ENCODE data around the gene GIT1.
"Not testable (repeated sequence)": the region's sequence is repeated elsewhere in the genome, so short reads cannot be mapped to it uniquely, and the experiment has no call there.

The GIT1 gene

GRCh38 chr17:29567554-29568330 lies 21.7 kb downstream of the GIT1 start:
- DNase-seq (ENCODE audit: low read depth in 2 of 2), result peak; percentile 53 to 71

GRCh38 chr17:29567304-29567553 lies 22.2 kb downstream of the GIT1 start:
- DNase-seq (ENCODE audit: low read depth in 2 of 2), result no peak

- DNase-seq (ENCODE audit: low read depth in 2 of 2), result peak in 1 of 2 donors; percentile 53
These were observed 22.8 kb downstream of the GIT1 start, which contains the start of gene ABHD15 for GRCh38 chr17:29566473-29567303. Gene ABHD15 (minus strand): TSS chr17:29567037. CDS start chr17:29566966, 71 bp downstream.

- DNase-seq (ENCODE audit: low read depth in 2 of 2), result peak in 1 of 2 donors; percentile 45
These were observed 23.6 kb downstream of the GIT1 start for GRCh38 chr17:29565643-29566472.

- DNase-seq (ENCODE audit: low read depth in 2 of 2), result no peak
These were observed 25.6 kb downstream of the GIT1 start for GRCh38 chr17:29563816-29564215.

- DNase-seq (ENCODE audit: low read depth in 2 of 2), result no peak
These were observed 26.8 kb downstream of the GIT1 start for GRCh38 chr17:29562615-29563014.

- no peak for DNase-seq (ENCODE audit: low read depth in 2 of 2)
These were observed 27.6 kb downstream of the GIT1 start for GRCh38 chr17:29561554-29562517.

- no peak for DNase-seq (ENCODE audit: low read depth in 2 of 2)
These were observed 29.1 kb downstream of the GIT1 start for GRCh38 chr17:29560316-29560715.

- no peak for DNase-seq (ENCODE audit: low read depth in 2 of 2)
These were observed 29.8 kb downstream of the GIT1 start for GRCh38 chr17:29559640-29560039.

GRCh38 chr17:29558139-29558538 lies 31.3 kb downstream of the GIT1 start:
- not testable (repeated sequence) for DNase-seq (ENCODE audit: low read depth in 2 of 2)

GRCh38 chr17:29557739-29558116 lies 31.7 kb downstream of the GIT1 start:
- no peak for DNase-seq (ENCODE audit: low read depth in 2 of 2)

- no peak for DNase-seq (ENCODE audit: low read depth in 2 of 2)
These were observed 32.2 kb downstream of the GIT1 start for GRCh38 chr17:29557085-29557738.

- no peak for DNase-seq (ENCODE audit: low read depth in 2 of 2)
These were observed 33.6 kb downstream of the GIT1 start for GRCh38 chr17:29555840-29556239.

GRCh38 chr17:29549177-29549923 lies 40.1 kb downstream of the GIT1 start:
- no peak for DNase-seq (ENCODE audit: low read depth in 2 of 2)

GRCh38 chr17:29546830-29547229 lies 42.6 kb downstream of the GIT1 start:
- no peak for DNase-seq (ENCODE audit: low read depth in 2 of 2)

- DNase-seq (ENCODE audit: low read depth in 2 of 2), result no peak
These were observed 43.4 kb downstream of the GIT1 start for GRCh38 chr17:29546085-29546484.

- no peak for DNase-seq (ENCODE audit: low read depth in 2 of 2)
These were observed 45.4 kb downstream of the GIT1 start for GRCh38 chr17:29544066-29544465.

GRCh38 chr17:29533976-29534375 lies 55.5 kb downstream of the GIT1 start:
- no peak for DNase-seq (ENCODE audit: low read depth in 2 of 2)

GRCh38 chr17:29526322-29526721 lies 63.1 kb downstream of the GIT1 start:
- DNase-seq (ENCODE audit: low read depth in 2 of 2), result no peak

- DNase-seq (ENCODE audit: low read depth in 2 of 2), result no peak
These were observed 64.8 kb downstream of the GIT1 start for GRCh38 chr17:29524692-29525091.

Measured in stimulated activated CD8-positive, alpha-beta memory T cell treated with anti-CD3 and anti-CD28 coated beads, Interleukin-7, amount 100 ng/mL, for 4 hours (primary cell).